ENCODE results near the gene SLC22A31. TPM values are rescaled to one million over a fixed set of nuclear protein-coding genes. Genes with fewer than 3 reads are reported as not detected.

The SLC22A31 gene
- polyA plus RNA-seq, 1 of the 3 experiments (the other 2 are of a cell fraction), result 0.07 TPM

DNA sequence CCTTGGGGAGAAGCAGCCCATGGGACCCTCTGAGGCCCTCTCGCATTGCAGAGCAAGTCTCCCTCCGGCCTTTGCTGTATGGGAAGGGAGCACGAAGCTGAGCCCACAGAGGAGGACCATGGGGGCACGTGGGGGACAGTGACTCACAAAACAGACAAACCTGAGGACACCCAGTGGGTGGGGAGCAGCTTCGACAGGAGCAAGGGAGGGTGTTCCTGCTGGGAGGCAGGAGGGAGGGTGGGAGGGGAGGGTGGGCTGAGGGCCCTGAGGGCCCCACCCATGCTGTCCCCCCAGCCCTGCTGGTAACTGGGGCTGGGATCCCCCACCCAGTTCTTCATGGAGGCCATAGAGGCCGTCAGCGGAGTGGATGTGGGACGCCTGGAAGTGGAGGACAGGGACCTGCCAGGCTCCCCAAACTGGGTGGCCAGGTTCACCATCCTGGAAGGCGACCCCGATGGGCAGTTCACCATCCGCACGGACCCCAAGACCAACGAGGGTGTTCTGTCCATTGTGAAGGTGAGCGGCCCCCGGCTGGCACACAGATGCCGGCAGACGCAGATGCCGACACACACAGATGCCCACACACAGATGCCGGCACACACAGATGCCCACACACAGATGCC, 12.5 kb downstream of the SLC22A31 start:
- Histone ChIP-seq H3K36me3 (replicated peaks in 1 of 2; ENCODE audit: control insufficient read depth in 1 of 2, insufficient read depth in 2 of 2, low read length in 1 of 2) (no peaks in the 10 kb centered on the region), H3K27ac (ENCODE audit: low read depth in 2 of 2, low read length in 1 of 2) (no peak overlapping the region), H2AFZ (ENCODE audit: low read depth) (no peak overlapping the region), H3K4me1 (ENCODE audit: control insufficient read depth in 1 of 2, insufficient read depth in 2 of 2, low read depth in 1 of 2, low read length in 1 of 2) (peaks cover 0 to 12% of the 10 kb centered on the region in 2 experiments; a peak in 1 of 4 replicates), H3F3A (replicated peaks; ENCODE audit: insufficient read depth) (peaks cover 23% of the 10 kb centered on the region), H3K4me3 (ENCODE audit: low read depth in 2 of 2, low read length in 1 of 2) (no peak overlapping the region), H3K9me3 (no peaks in the 10 kb centered on the region), H3K9ac (no peak overlapping the region), H3K4me2 (no peak overlapping the region), H3K9me2 (no peaks in the 10 kb centered on the region), H3K27me3 (ENCODE audit: insufficient read depth) (peaks cover 32% of the 10 kb centered on the region), H4K20me1 (ENCODE audit: insufficient read depth) (peaks cover 10% of the 10 kb centered on the region; the same call in 1 of the 2 replicates), H3K79me2 (ENCODE audit: insufficient read depth) (no peaks in the 10 kb centered on the region)
- WGBS (ENCODE audit: low lambda C conversion rate), result 33% methylated on average over 11 of the region's 19 CpGs
- TF ChIP-seq RFX5 (IDR thresholded peaks at IDR 0.05; ENCODE audit: low read length) (no peak), EP300 (IDR thresholded peaks at IDR 0.05; ENCODE audit: borderline replicate concordance in 1 of 2, low read depth in 1 of 2, low read length in 1 of 2) (no peak), TCF12 (IDR thresholded peaks at IDR 0.05) (no peak), MEF2A (IDR thresholded peaks at IDR 0.05; ENCODE audit: borderline replicate concordance, low read depth) (no peak), GATA2 (CRISPR knock-in tag; IDR thresholded peaks at IDR 0.05) (no peak), ELF1 (IDR thresholded peaks at IDR 0.05) (no peak), RCOR1 (IDR thresholded peaks at IDR 0.05; ENCODE audit: low read length) (no peak), FOSL2 (IDR thresholded peaks at IDR 0.05; ENCODE audit: borderline replicate concordance, low read depth) (no peak), TEAD4 (IDR thresholded peaks at IDR 0.05; ENCODE audit: borderline replicate concordance, insufficient read depth) (no peak), NRF1 (IDR thresholded peaks at IDR 0.05; ENCODE audit: low read depth, low read length) (no peak), REST (IDR thresholded peaks at IDR 0.05; ENCODE audit: low read depth, low read length) (no peak), RXRA (IDR thresholded peaks at IDR 0.05; ENCODE audit: borderline replicate concordance, low read depth) (no peak), YY1 (IDR thresholded peaks at IDR 0.05; ENCODE audit: low read depth) (no peak)
- TF ChIP-seq, protein P1, sequence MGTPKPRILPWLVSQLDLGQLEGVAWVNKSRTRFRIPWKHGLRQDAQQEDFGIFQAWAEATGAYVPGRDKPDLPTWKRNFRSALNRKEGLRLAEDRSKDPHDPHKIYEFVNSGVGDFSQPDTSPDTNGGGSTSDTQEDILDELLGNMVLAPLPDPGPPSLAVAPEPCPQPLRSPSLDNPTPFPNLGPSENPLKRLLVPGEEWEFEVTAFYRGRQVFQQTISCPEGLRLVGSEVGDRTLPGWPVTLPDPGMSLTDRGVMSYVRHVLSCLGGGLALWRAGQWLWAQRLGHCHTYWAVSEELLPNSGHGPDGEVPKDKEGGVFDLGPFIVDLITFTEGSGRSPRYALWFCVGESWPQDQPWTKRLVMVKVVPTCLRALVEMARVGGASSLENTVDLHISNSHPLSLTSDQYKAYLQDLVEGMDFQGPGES (IDR thresholded peaks at IDR 0.05; ENCODE audit: low read depth, low read length), result no peak
- ChIA-PET POLR2A (no interaction called here), CTCF (interaction anchor here (1.2 kb wide), 1 partner anchor 21 kb away, joined by 5 read pairs; no protein-coding TSS in a partner anchor)
- no peak for DNase-seq

Measured in SK-N-SH (cell line).